CD4-positive, alpha-beta T cell treated with Interleukin-21 for 1 hour (primary cell): ENCODE results near the gene OR10R2.
A peak's percentile ranks its signal among the peaks of the same experiment; 100 is the strongest.
"Not testable (repeated sequence)": the region's sequence is repeated elsewhere in the genome, so short reads cannot be mapped to it uniquely, and the experiment has no call there.

Experiments used
- DNase-seq: peaks from one replicate; pipeline ENCODE4 v3.0.0-alpha.2; 2020

Gene OR10R2, protein sequence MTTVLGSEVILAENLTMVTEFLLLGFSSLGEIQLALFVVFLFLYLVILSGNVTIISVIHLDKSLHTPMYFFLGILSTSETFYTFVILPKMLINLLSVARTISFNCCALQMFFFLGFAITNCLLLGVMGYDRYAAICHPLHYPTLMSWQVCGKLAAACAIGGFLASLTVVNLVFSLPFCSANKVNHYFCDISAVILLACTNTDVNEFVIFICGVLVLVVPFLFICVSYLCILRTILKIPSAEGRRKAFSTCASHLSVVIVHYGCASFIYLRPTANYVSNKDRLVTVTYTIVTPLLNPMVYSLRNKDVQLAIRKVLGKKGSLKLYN

DNA sequence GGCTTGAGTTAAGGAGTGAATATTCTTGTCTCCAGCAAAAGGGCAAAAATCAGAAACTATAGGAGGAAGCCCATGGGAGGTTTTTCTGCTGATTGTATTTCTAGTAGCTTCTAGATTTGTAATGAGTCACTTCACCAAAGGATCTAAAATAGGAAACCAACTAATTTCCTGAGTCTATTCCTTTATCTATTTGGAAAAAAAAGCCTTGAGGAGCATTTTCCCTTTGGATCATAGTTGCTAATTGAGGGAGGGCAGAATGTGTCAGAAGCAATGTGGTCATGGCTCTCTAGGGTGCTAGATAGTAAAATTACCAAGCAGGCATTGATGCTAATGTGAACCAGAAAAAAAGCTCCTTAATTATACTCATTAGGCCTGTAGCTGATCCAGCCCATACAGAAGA is at the start of gene OR10R2:
Gene OR10R2 (plus strand): TSS at position 301 of the 400 bp plus-strand sequence. CDS start 106 bp downstream, outside the sequence.
- DNase-seq: no peak

DNA sequence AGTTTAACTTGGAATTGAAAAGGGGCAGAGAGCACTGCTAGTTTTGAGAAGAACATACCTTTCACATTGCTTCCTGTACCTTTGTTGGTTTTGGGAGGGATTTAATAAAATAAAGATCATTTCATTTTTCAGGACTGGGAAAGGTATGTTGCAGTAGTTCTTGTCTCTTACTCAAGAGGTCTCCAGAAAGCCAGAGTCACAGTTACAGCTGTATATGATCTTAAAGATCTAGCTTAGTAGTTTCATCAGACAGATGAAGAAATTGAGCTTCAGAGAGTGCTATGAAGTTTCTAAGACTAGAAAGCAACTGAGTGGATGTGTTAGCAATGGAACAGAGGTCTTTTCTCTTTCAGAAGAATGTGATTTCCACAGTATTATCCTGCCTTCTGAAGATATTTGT is 47.0 kb upstream of the OR10R2 start:
- DNase-seq: no peak

DNA sequence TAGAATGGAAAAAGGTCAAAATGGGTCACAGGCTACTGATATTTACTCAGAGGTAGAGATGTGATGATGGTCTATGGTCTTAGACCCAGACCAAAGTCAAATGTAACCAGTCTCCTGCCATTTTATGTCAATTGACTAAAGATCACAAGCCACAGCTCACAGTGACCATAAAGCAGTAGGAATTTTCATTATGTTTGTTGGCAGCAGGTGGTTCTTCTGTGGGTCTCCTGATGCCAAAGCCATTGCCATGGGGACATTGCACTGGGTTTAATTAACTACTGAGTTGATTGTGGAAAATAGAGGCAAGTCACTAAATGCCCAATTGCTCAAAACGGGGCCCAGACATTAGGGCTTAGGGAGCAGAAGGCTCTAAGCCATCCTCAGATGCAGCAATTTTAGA is 45.9 kb upstream of the OR10R2 start, which contains the start of gene OR10K2:
Gene OR10K2 (minus strand): TSS at position 101 of the 400 bp plus-strand sequence. CDS start 5,371 bp downstream, outside the sequence.
- DNase-seq: no peak

DNA sequence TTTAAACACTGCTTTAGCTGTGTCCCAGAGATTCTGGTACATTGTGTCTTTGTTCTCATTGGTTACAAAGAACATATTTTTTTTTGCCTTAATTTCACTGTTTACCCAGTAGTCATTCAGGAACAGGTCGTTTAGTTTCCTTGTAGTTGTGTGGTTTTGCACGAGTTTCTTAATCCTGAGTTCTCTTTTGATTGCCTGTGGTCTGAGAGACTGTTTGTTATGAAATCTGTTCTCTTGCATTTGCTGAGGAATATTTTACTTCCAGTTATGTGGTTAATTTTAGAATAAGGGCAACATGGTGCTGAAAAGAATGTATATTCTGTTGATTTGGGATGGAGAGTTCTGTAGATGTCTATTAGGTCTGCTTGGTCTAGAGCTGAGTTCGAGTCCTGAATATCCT is 41.9 kb upstream of the OR10R2 start:
- not testable (repeated sequence) for DNase-seq

DNA sequence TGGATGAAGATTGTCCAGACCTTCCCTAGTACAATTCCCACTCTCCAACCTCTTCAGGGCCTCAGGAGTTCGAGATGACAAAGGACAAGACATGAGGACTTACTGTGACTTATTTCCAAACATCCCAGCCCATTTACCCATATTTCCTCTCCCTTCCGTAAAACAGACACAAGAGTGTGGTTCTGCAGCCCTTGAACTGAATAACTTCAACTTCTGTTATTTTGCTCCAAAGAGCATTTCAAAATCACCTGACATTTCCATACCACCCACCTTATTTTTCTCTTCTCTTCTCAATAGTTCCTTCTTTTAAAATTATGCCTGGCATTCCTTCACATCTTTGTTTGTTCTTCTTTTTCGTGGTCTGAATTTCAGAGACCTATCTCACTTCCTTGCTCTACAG is 37.3 kb upstream of the OR10R2 start:
- no peak for DNase-seq

DNA sequence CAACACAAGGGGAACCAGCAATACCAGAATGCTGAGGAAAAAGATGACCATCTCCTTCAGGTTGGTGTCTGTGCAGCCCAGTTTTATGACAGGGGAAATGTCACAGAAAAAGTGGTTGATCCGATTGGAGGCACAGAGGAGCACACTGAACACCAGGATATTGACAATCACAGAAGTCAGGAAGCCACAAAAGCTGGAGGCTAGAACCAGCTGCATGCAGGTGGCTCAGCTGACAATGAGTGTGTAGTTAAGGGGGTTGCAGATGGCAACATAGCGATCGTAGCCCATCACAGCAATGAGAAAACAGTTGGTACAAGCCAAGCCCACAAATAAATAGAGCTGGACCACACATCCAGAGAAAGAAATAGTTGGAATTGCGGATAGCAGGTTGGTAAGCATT is 26.6 kb upstream of the OR10R2 start:
- DNase-seq: no peak

DNA sequence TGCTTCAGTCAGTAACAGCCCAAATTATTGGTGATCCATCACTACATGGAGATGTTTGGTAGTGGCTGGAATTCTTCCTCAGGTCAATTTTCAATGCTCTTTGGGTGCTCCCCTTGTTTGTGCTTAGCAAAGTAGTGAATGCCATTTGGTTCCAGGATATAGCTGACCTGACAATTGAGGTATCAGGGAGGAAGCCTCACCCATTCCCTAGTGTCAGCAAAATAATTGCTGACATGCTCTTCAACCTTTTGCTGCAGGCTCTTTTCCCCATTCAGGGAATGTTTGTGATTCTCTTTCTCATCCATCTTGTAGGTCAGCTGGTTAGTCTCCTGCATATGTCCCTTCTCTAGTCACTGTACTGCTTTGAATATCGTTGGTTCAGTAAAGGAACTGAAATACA is 17.5 kb upstream of the OR10R2 start:
- no peak for DNase-seq

DNA sequence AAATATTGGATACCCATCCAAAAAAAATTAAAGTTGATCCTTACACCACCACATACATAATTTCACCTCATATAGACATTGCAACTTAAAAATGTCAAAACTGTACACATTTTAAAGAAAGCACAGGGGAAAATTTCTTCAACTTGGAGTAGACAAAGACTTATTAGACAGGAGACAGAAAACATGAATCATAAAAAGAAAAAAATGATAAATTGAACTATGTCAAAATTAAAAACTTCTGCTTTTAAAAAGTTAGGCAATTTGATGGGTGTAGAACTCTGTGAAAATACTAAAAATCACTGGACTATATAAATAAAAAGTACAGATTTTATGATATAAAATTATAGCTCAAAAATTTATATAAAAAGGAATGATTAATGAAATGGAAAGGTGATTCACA is 14.8 kb upstream of the OR10R2 start:
- DNase-seq: no peak

DNA sequence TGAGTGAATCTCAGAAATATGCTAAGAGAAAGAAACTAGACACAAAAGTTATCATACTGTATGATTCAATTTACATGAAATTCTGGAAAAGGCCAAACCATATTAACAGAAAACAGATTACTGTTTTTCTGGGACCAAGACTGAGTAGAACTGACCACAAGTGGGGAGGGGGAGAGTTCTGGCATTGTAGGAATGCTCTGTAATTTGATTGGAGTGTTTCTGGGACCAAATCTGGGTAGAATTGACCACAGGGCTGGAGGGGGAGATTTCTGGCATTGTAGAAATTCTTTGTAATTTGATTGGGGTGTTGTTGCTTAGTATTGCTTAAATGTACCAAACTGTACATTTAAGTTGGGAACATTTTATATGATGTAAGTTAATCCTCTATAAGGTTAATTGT is 13.8 kb upstream of the OR10R2 start:
- DNase-seq: no peak

DNA sequence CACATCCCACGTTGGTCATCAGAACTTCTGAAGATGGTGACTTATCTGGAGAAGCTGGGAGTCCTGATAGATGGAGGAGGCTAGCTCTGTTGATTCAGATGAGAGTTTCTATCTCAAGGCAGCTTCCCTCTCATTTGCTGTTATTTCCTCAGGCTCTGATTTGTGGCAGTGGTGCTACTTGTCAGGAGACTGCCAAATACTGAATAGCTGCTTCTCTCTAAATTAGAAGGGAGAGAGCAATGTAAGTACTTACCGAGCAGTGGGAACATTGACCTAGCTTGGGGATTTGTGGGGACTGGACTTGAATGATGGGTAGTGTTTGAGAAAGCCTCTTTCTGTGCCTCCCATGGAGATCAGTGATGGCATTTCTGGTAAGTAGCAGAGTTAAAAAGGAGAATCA is 10.5 kb upstream of the OR10R2 start, which contains the start of gene OR10K1:
Gene OR10K1 (plus strand): TSS at position 301 of the 400 bp plus-strand sequence. CDS start 3,728 bp downstream, outside the sequence.
- DNase-seq: no peak

DNA sequence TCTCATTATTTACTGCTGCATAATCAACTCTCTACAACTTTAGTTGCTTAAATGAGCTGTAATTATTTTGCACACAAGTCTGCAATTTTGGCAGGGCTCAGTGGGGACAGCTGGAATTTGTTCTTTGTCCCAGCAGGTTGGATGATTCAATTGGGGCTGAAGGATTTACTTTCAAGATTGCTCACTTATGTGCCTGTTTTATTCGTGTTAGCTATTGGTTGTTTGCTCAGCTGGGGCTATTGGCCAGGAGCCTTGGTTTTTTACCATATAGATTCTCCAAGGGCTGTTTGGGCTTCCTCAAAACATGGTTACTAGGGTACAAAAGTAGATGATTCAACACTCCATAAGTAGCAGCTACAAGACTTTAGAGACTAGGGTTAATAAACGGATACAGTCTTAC is 13.4 kb downstream of the OR10R2 start:
- DNase-seq: no peak

DNA sequence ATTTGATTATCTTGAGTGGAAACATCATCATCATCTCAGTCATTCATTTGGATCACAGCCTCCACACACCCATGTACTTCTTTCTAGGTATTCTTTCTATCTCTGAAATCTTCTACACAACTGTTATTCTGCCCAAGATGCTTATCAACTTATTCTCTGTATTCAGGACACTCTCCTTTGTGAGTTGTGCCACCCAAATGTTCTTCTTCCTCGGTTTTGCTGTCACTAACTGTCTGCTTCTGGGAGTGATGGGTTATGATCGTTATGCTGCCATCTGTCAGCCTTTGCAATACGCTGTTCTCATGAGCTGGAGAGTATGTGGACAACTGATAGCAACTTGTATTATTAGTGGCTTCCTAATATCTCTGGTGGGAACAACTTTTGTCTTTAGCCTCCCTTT is 19.3 kb downstream of the OR10R2 start:
- DNase-seq: no peak

DNA sequence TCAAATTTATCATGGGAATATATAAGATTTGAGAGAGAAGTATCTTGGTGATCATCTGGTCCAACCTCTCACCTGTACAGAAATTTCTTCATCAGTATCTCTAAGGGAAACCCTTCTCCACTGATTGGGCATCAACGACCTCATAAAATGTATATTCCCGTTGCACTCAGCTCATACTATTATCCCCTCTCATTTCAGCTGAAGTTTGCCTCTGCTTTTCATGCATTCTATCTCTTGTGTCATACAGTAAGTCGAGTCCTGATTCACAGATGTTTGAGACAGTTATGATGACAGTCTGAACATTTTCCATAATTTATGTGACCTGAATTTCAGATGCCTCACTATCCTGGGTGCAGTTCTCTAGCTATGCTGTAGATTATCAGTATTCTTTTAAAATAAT is 21.0 kb downstream of the OR10R2 start:
- DNase-seq: no peak

DNA sequence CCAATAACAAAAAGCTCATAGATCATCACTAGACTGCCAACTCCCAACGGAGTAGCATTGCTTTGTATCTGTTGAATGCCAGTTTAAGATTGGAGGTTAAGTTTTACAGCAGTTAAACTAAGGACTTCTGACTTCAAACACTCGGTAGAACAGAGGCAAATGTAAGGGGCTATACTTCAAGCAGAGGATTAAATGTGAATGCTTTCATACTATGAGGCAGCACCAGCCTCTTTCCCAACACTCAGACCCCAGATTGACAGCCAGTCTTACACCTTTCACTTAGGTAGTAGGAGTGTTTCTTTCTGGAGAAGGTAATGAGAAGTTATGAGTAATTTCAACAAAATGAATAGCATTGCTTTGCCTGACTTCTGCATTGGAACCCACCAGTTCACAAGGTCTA is 22.8 kb downstream of the OR10R2 start:
- no peak for DNase-seq

DNA sequence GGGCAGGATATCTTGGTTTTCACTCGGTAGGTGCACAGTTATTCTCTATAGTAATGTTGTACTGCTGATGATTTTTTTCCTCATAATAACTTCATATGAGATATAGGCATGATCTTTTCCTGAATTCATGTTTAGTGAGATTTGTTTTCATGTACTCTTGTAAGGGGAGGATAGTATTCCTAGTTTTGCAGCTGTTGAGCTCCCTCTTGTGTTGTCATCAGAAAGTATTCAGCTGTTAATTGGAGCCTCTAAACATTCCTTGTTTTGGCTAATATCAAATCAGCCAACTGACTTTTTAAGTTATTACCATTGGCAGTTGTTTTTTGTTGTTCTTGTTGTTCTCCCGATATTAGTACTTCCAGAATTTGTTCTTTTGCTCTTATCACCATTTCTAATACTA is 24.4 kb downstream of the OR10R2 start:
- DNase-seq: no peak

DNA sequence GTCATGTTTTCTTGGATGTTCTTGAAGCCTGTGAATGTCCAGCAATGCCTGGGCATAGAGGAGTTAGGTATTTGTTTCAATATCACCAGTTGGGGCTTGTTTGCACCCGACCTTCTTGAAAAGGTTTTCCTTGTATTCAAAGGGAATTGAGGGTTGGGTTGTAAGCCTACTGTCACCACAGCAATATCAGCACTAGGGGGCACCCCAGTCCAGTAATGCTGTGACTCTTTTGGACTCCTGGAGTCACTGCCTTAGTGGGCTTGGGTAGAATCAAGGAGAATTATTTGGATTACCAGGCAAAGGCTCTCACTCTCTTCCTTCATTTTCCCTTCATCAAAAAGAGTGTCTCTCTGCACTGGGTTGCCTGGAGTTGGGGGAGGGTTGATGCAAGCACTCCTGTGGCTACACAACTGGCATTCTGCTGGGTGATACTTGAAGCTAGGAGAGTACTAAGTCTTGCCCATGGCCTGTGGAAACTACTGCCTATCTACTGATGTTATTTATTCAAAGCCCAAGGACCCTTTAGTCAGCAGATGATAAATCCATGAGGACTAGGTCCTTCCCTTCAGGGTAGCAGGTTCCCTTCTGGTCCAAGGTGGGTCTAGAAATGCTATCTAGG is 34.5 kb downstream of the OR10R2 start:
- peak; percentile 44 for DNase-seq

DNA sequence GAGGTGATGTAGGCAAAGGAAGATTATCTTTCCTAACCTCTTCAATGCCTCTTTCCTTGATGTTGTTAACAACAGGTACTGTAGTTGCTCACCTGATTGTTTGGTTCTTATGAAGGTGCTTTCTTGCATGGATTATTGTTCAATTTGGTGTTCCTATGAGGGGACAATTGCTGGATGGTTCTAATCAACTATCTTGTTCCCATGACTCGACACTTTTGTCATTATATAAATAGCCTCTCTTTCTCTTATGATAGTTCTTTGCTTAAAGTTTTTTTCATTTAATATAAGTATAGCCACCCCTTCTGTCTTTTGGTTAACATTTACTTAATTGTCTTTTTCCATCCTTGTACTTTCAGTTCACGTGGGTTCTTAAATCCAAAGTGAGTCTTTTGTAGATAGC is 35.5 kb downstream of the OR10R2 start:
- DNase-seq: no peak

DNA sequence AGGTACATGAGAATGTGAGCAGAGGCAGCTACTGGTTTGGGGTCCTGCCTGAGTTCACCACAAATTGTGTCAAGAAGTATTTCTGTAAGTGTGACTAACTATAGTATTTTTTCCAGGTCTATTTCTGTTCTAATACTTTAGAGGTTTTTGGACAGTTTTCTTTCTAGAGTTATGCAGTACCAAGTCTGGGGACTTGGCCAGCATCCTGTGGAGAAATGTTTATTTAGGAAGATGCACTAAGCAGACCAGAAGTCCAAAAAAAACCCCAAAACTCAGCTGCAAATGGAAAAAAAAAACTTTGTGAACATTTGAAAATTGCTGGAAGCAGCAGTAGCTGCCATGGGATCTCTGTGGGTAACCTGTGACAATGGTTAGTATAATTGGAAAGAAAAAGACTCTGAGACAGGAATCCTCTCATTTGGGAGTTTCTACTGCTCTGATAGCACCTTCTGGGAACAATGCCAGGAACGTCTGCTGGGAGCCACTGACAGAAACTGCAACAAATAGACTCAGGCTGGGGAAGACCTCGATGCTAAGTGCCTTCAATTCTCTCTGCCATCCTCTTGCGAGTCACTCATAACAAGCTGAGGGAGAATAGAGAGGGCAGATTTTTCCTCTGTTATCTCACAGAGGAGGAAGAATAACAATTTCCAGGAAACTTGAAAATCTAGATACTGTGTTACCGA is 37.6 kb downstream of the OR10R2 start:
- DNase-seq: no peak

DNA sequence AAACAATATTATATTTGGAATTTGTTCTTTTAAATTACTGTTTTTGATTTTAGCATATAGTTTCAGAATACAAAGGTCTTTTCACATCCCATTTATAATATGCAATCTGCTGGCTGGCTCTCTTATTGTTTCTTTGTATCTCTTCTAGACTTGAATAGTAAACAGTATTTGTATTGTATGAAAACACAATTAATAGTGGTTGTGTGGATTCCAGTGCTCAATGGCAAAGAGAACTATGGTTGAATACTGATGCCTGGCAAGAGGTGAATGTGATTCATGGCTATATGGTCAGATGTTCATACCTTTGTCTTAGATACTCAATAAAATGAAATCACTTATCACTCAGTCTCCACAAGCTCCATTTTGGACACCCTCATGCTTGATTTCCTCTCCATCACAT is 44.9 kb downstream of the OR10R2 start:
- no peak for DNase-seq

DNA sequence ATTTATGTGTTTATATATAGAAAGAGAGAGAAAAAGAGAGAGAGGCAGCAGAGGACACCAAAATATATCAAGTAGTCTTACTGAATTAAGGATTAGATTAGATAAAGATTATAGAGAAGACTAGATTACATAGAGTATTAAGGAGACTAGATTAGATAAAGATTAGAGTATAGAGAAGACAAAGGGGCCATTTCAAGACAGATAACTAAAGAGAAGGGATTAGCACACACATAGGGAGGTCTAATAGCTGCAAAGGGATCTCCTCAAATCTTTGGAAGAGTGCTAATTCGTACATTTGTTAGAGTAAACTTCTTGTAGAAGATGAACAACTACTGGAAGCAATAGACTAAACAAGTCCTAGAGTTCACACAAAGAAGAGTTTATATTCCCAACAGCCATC is 48.0 kb downstream of the OR10R2 start:
- DNase-seq: no peak

DNA sequence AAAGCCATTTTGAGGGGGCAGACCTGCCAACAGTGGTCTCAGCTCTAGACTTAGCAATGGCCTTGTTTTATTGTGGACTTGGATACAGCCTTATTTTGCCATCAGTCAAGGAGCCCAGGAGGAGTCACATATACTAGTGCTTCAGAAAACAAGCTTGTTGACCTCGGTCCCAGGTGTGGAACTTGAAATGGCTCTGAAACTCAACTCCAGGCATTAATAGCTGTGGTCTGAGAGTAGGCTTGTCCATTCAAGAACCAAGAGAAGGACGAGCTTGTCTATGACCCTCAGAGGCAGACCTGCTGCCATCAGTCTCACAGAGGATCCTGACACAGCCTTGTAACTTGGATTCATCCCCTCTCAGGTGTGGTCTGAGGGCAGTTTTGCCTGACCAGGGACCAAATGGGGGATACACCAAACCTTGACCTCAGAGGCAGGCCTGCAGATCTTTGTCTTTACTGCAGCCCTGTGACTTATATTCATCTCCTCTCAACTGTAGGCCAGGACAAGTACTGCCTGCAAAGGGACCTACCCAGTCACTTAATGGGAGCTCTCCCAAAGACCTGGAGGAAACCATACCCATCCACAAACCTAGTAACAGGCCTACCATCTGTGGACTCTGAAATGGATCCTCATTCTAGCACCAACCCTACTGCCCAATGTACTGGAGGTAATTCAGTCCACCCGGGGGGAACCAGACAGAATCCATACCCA is 49.1 kb downstream of the OR10R2 start:
- DNase-seq: no peak

DNA sequence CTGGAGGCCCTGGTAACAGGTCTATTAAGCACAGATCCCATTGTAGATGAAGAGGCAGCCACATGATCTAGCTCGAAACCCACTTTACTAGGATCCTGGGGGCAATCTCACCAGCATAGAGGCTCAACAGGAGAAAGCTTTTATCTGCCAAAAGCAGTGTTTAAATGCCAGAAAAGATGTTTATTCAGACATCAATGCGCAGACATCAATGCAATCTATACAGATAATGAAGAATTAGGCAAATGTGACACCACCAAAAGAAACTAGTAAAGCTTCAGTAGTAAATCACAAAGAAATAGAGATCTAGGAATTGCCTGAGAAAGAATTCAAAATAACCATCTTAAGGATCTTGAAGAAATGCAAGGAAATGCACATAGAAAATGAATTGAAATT is 49.6 kb downstream of the OR10R2 start:
- DNase-seq: no peak

DNA sequence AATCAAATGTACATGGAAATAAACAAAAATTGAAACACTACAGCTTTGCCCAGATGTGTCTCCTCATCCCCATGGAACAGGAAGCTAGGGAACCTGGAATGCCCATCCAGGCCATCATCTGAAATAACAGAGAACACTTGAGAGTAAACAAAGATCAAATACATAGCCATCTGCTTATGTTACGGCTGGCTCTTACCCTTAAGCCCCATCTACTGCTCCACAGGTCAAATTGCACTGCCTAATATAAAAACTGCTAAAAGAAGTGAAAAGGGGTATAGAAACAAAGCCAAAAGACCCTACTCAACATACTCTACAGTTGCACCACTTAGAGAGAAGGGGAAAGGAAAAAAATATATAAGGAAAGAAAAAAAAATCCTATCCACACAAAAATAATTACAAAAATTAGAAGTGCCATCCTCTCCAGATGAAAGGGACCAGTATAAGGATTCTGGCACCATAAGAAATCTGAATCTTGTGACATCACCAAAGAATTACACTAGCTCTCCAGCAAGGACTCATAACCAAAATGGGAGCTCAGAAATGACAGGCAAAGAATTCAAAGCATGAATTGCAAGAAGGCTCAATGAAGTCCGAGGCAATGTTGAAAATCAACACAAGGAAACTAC is 55.3 kb downstream of the OR10R2 start:
- no peak for DNase-seq
